IMR-90 (cell line): ENCODE measurements around the gene ADGRG3. TPM values are rescaled to one million over a fixed set of nuclear protein-coding genes. Genes with fewer than 3 reads are reported as not detected.
A peak's percentile ranks its signal among the peaks of the same experiment; 100 is the strongest.

Source experiments
- ATAC-seq: fragments of 200-7000 bp; cut with Tn5 transposase; 2 replicates; pipeline ENCODE4 v1.9.1; 2020; ENCODE audit warnings: low read depth, mild to moderate bottlenecking, moderate library complexity
- BruUV-seq: library from RNA; stranded (reverse); fragments of 400-500 nt; replicated peaks from 2 replicates; lab custom pipeline; 2021; lab: Mats Ljungman, UMichigan
- CTCF ChIA-PET: fragments of 300-600 bp; formaldehyde crosslinking; extraction: SDS; loops from one replicate; lab custom pipeline; 2021; ENCODE audit warnings: antibody characterized with exemption; lab: Yijun Ruan, JAX
- POLR2A ChIA-PET: fragments of 300-600 bp; sonication (Branson Sonifier 250); formaldehyde crosslinking; loops from one replicate; lab custom pipeline; 2022; ENCODE audit warnings: antibody characterized with exemption; ENCODE audit not compliant: unreplicated experiment; lab: Charles Lee
- DNase-seq: peaks from one replicate; pipeline ENCODE4 v3.0.0; 2013
- H2AFZ ChIP-seq: replicated peaks from 2 replicates; pipeline ENCODE3; 2013; ENCODE audit warnings: low read length, mild to moderate bottlenecking; ENCODE audit not compliant: poor library complexity
- H2AK5ac ChIP-seq: 2 replicates; pipeline ENCODE4 v1.6.1; 2013; ENCODE audit warnings: low read depth, low read length, inconsistent platforms
- H2AK9ac ChIP-seq: replicated peaks from 2 replicates; pipeline ENCODE3; 2013; ENCODE audit warnings: mild to moderate bottlenecking, low read depth, low read length, moderate library complexity; ENCODE audit not compliant: poor library complexity
- H2BK120ac ChIP-seq: 2 replicates; pipeline ENCODE4 v1.6.1; 2013; ENCODE audit warnings: low read depth, low read length, inconsistent platforms
- H2BK15ac ChIP-seq: 3 replicates; pipeline ENCODE4 v1.6.1; 2013; ENCODE audit warnings: low read depth, low read length, inconsistent platforms
- H2BK20ac ChIP-seq: 2 replicates; pipeline ENCODE4 v1.6.1; 2013; ENCODE audit warnings: low read depth, mild to moderate bottlenecking, inconsistent platforms, low read length, moderate library complexity
- H2BK5ac ChIP-seq: 2 replicates; pipeline ENCODE4 v1.6.1; 2013; ENCODE audit warnings: mild to moderate bottlenecking, low read depth, low read length, inconsistent platforms; ENCODE audit not compliant: poor library complexity, severe bottlenecking
- H3K14ac ChIP-seq: replicated peaks from 2 replicates; pipeline ENCODE4 v1.6.1; 2013; ENCODE audit warnings: low read depth, low read length, inconsistent platforms
- H3K18ac ChIP-seq: 2 replicates; pipeline ENCODE4 v1.6.1; 2013; ENCODE audit warnings: low read depth, low read length, control low read depth
- H3K23ac ChIP-seq: 2 replicates; pipeline ENCODE4 v1.6.1; 2013; ENCODE audit warnings: low read depth, low read length, inconsistent platforms
- H3K27ac ChIP-seq: 2 replicates; pipeline ENCODE4 v1.5.1; 2013; ENCODE audit warnings: mild to moderate bottlenecking, control low read depth, low read length; ENCODE audit not compliant: insufficient read depth
- H3K27me3 ChIP-seq: 2 replicates; pipeline ENCODE4 v1.6.1; 2013; ENCODE audit warnings: low read length; ENCODE audit not compliant: control insufficient read depth, insufficient read depth
- H3K36me3 ChIP-seq: 2 replicates; pipeline ENCODE4 v1.6.1; 2013; ENCODE audit warnings: low read length, mixed read lengths; ENCODE audit not compliant: control insufficient read depth, insufficient read depth
- H3K4ac ChIP-seq: 2 replicates; pipeline ENCODE4 v1.6.1; 2013; ENCODE audit warnings: low read depth, low read length, inconsistent platforms
- H3K4me1 ChIP-seq: 2 replicates; pipeline ENCODE4 v1.6.1; 2013; ENCODE audit warnings: low read length, mixed read lengths; ENCODE audit not compliant: control insufficient read depth, insufficient read depth
- H3K4me2 ChIP-seq: 2 replicates; pipeline ENCODE4 v1.6.1; 2013; ENCODE audit warnings: low read depth, mild to moderate bottlenecking, control low read depth, low read length, moderate library complexity
- H3K4me3 ChIP-seq: 2 replicates; pipeline ENCODE4 v1.5.1; 2013; ENCODE audit warnings: low read depth, mild to moderate bottlenecking, control low read depth, low read length, moderate library complexity; ENCODE audit not compliant: insufficient read depth
- H3K56ac ChIP-seq: 2 replicates; pipeline ENCODE4 v1.6.1; 2013; ENCODE audit warnings: low read length, inconsistent platforms; ENCODE audit not compliant: insufficient read depth; ENCODE audit errors: extremely low read depth
- H3K79me1 ChIP-seq, 2 experiments: 2 replicates each; pipeline ENCODE4 v1.6.1; 2013; ENCODE audit warnings: low read length in 2 of 2, inconsistent platforms in 1 of 2, low read depth in 1 of 2
- H3K9ac ChIP-seq: 2 replicates; pipeline ENCODE4 v1.6.1; 2013; ENCODE audit warnings: low read depth, low read length, control low read depth
- H3K9me1 ChIP-seq: 2 replicates; pipeline ENCODE4 v1.6.1; 2013; ENCODE audit warnings: low read length, inconsistent platforms; ENCODE audit not compliant: insufficient read depth
- H3K9me3 ChIP-seq: 2 replicates; pipeline ENCODE4 v1.6.1; 2013; ENCODE audit warnings: low read length; ENCODE audit not compliant: control insufficient read depth, insufficient read depth
- H4K20me1 ChIP-seq: 2 replicates; pipeline ENCODE4 v1.6.1; 2013; ENCODE audit warnings: low read length, inconsistent platforms; ENCODE audit not compliant: insufficient read depth
- H4K5ac ChIP-seq: 2 replicates; pipeline ENCODE4 v1.6.1; 2013; ENCODE audit warnings: mild to moderate bottlenecking, low read depth, low read length, control low read depth
- H4K8ac ChIP-seq, 2 experiments: 2 replicates each; pipeline ENCODE4 v1.6.1; 2013; ENCODE audit warnings: low read depth in 2 of 2, low read length in 2 of 2, control low read depth in 1 of 2, inconsistent platforms in 1 of 2
- H4K91ac ChIP-seq: 2 replicates; pipeline ENCODE4 v1.6.1; 2013; ENCODE audit warnings: low read depth, low read length, inconsistent platforms; ENCODE audit not compliant: insufficient read depth
- BHLHE40 ChIP-seq: fragments of 150-350 bp; IDR thresholded peaks from 2 replicates; pipeline ENCODE4 v1.6.1; 2016; ENCODE audit warnings: mild to moderate bottlenecking, low read depth, low read length
- CEBPB ChIP-seq: IDR thresholded peaks from 2 replicates; pipeline ENCODE4 v1.6.1; 2012; ENCODE audit warnings: low read depth, low read length, improper control_type of control experiment
- ELK1 ChIP-seq: fragments of 150-350 bp; IDR thresholded peaks from 2 replicates; pipeline ENCODE4 v1.6.1; 2016; ENCODE audit warnings: low read depth, mild to moderate bottlenecking, low read length, moderate library complexity, borderline replicate concordance
- FOS ChIP-seq: fragments of 150-350 bp; IDR thresholded peaks from 2 replicates; pipeline ENCODE4 v1.6.1; 2016; ENCODE audit warnings: low read depth, low read length
- MAFK ChIP-seq: IDR thresholded peaks from 2 replicates; pipeline ENCODE4 v1.6.1; 2012; ENCODE audit warnings: low read depth, low read length, improper control_type of control experiment
- MAZ ChIP-seq: IDR thresholded peaks from 2 replicates; pipeline ENCODE4 v1.6.1; 2012; ENCODE audit warnings: low read depth, mild to moderate bottlenecking, low read length, improper control_type of control experiment, moderate library complexity, borderline replicate concordance
- MXI1 ChIP-seq: IDR thresholded peaks from 2 replicates; pipeline ENCODE4 v1.6.1; 2012; ENCODE audit warnings: low read depth, mild to moderate bottlenecking, low read length, moderate library complexity, borderline replicate concordance
- NFE2L2 ChIP-seq: fragments of 150-350 bp; IDR thresholded peaks from 2 replicates; pipeline ENCODE4 v1.6.1; 2016; ENCODE audit warnings: low read depth, mild to moderate bottlenecking, low read length
- RAD21 ChIP-seq: IDR thresholded peaks from 2 replicates; pipeline ENCODE4 v1.6.1; 2012; ENCODE audit warnings: low read length, improper control_type of control experiment
- RCOR1 ChIP-seq: IDR thresholded peaks from 2 replicates; pipeline ENCODE4 v1.6.1; 2012; ENCODE audit warnings: mild to moderate bottlenecking, low read length, improper control_type of control experiment; ENCODE audit not compliant: insufficient replicate concordance
- RFX5 ChIP-seq: IDR thresholded peaks from 2 replicates; pipeline ENCODE4 v1.8.0; 2012; ENCODE audit warnings: low read depth, mild to moderate bottlenecking, low read length, moderate library complexity
- SMC3 ChIP-seq: fragments of 150-350 bp; IDR thresholded peaks from 2 replicates; pipeline ENCODE4 v1.6.1; 2016; ENCODE audit warnings: low read depth, mild to moderate bottlenecking, antibody characterized with exemption, low read length, moderate library complexity
- USF2 ChIP-seq: fragments of 150-350 bp; IDR thresholded peaks from 2 replicates; pipeline ENCODE4 v1.6.1; 2017; ENCODE audit warnings: mild to moderate bottlenecking, antibody characterized with exemption, low read length, low read depth
- WGBS, 2 experiments: methylation state at CpG; one replicate each; pipeline versions ENCODE4 v1.1.5 to v1.1.7; 2013; ENCODE audit warnings: missing lambda C conversion rate in 2 of 2; ENCODE audit not compliant: insufficient read length in 1 of 2; ENCODE audit errors: extremely low coverage in 2 of 2; 5-methylcytosine and 5-hydroxymethylcytosine counted together
- dilution Hi-C: fragments of 300-500 bp; cut with HindIII; formaldehyde crosslinking; loops from one replicate; pipeline ENCODE4 v1.14.3; 2018; ENCODE audit warnings: low sequenced_read_pairs; ENCODE audit not compliant: unreplicated experiment
- in situ Hi-C: fragments of 300-500 bp; cut with MboI; formaldehyde crosslinking; loops from 3 replicates; pipeline ENCODE4 v1.14.3; 2019; ENCODE audit warnings: low sequenced_read_pairs, inconsistent platforms, mixed read lengths
- intact Hi-C: fragments of 100-400 bp; cut with micrococcal nuclease; formaldehyde crosslinking; loops from 2 replicates; pipeline ENCODE4 v1.10.0; 2022
- polyA plus RNA-seq, 3 experiments: library from polyadenylated mRNA; depleted of rRNA; stranded (reverse); fragments of >200 nt; gene quantifications; 2 replicates each; pipeline ENCODE4 v1.2.3, GENCODE V29; 2012; ENCODE audit warnings: low replicate concordance in 1 of 3
- total RNA-seq: library from RNA; depleted of rRNA; stranded (reverse); fragments of >200 nt; gene quantifications from 2 replicates; pipeline ENCODE4 v1.2.3, GENCODE V29; 2012

ADGRG3 gene
- total and polyA plus RNA-seq, 2 of the 4 experiments (the other 2 are of a cell fraction) = not detected

GRCh38 chr16:57642160-57643135, 25.7 kb upstream of the ADGRG3 start:
- Histone ChIP-seq H3K4me2 (no peak overlapping the region), H3K14ac (0 out of 2 replicates have a peak overlapping the region, but pooled peaks have one; percentile 37), H3K27ac (no peak overlapping the region), H2AK9ac (peak overlapping the region; percentile 86), H3K18ac (no peak overlapping the region), H3K9me3 (no peaks in the 10 kb centered on the region), H3K56ac (no peak overlapping the region), H3K4me3 (no peak overlapping the region), H2AFZ (peak overlapping the region; percentile 61), H3K4me1 (peaks cover 8% of the 10 kb centered on the region), H2BK15ac (no peak overlapping the region), H4K8ac (no peak overlapping the region), H2AK5ac (no peak overlapping the region), H3K9me1 (peaks cover 19% of the 10 kb centered on the region), H4K5ac (no peak overlapping the region), H3K79me1 (no peaks in the 10 kb centered on the region), H2BK120ac (0 out of 2 replicates have a peak overlapping the region, but pooled peaks have one; percentile 71), H3K9ac (no peak overlapping the region), H4K91ac (no peak overlapping the region), H2BK5ac (no peak overlapping the region), H3K27me3 (peaks cover 12% of the 10 kb centered on the region), H2BK20ac (no peak overlapping the region), H3K4ac (peak overlapping the region; percentile 41), H3K23ac (no peak overlapping the region), H4K20me1 (no peaks in the 10 kb centered on the region), H3K36me3 (no peaks in the 10 kb centered on the region)
- intact Hi-C loops (loop anchor here (10.0 kb wide), 1 partner anchor 362 kb away; the partner anchor contains the start of genes USB1 and ZNF319), in situ Hi-C loops (loop anchor here (5.0 kb wide), 1 partner anchor 40 kb away; no protein-coding TSS in a partner anchor), dilution Hi-C loops (no loop called here)
- POLR2A ChIA-PET = no interaction called here
- no peak for DNase-seq
- ATAC-seq = no peak
- CTCF ChIA-PET = interaction anchor here (0.8 to 1.2 kb wide), 3 partner anchors 15 to 66 kb away, joined by 3 read pairs; no protein-coding TSS in a partner anchor
- no TSS peak for BruUV-seq
- 80% methylated on average over 3 of the region's 11 CpGs; no CpG with 5 or more reads in 1 of the 2 experiments for WGBS, 2 experiments
- TF ChIP-seq MAFK (no peak), MXI1 (no peak), BHLHE40 (no peak), SMC3 (no peak), ELK1 (no peak), USF2 (no peak), RAD21 (no peak), MAZ (no peak), RFX5 (no peak), CEBPB (no peak), NFE2L2 (no peak), FOS (no peak), RCOR1 (no peak)
